Lower leg skin (tissue), 4 donors: Measurements from ENCODE around the gene STK10. TPM values are rescaled to one million over a fixed set of nuclear protein-coding genes. Genes with fewer than 3 reads are reported as not detected.
A peak's percentile ranks its signal among the peaks of the same experiment; 100 is the strongest.
"Not testable (repeated sequence)": the region's sequence is repeated elsewhere in the genome, so short reads cannot be mapped to it uniquely, and the experiment has no call there.

Experiments
- DNase-seq, 2 donors: peaks; one replicate each; pipeline ENCODE4 v3.0.0-alpha.2; 2019; ENCODE audit warnings: low spot score in 2 of 2
- H3K4me3 ChIP-seq: fragments of 200-600 bp; sonication (generic); 2 replicates; pipeline ENCODE4 v1.5.1; 2017; ENCODE audit warnings: mild to moderate bottlenecking, low read depth; ENCODE audit not compliant: poor library complexity, severe bottlenecking
- CTCF ChIP-seq, 3 donors: fragments of 450-650 bp; IDR thresholded peaks; one replicate each; pipeline ENCODE4 v1.5.1; 2016; ENCODE audit warnings: antibody characterized with exemption in 3 of 3, mild to moderate bottlenecking in 3 of 3, moderate library complexity in 2 of 3
- POLR2A ChIP-seq, 2 donors: fragments of 450-650 bp; IDR thresholded peaks; one replicate each; pipeline ENCODE4 v1.6.1; 2016 to 2017; ENCODE audit warnings: antibody characterized with exemption in 2 of 2, mild to moderate bottlenecking in 1 of 2, moderate library complexity in 1 of 2
- WGBS, 2 donors: methylation state at CpG; one replicate each; pipeline ENCODE4 v1.1.5; 2018; 5-methylcytosine and 5-hydroxymethylcytosine counted together
- intact Hi-C: fragments of 100-400 bp; cut with DNase I; formaldehyde crosslinking; loops from one replicate; pipeline ENCODE4 v1.15.0; 2023; ENCODE audit warnings: low total_unique reads
- total RNA-seq, 4 donors: library from RNA; depleted of rRNA; stranded (reverse); fragments of >200 nt; gene quantifications; one replicate each; pipeline ENCODE4 v1.1.0, GENCODE V29; 2016

STK10 gene
- total RNA-seq, 4 donors from 2014 or later, result 34.4 to 59.8 (median 40.7) TPM

GRCh38 chr5:172209714-172210113, 21.7 kb upstream of the STK10 start:
- TF ChIP-seq CTCF (IDR thresholded peaks at IDR 0.05), result no peak
- TF ChIP-seq POLR2A (IDR thresholded peaks at IDR 0.05), result no peak
- intact Hi-C loops, result no loop called here
- H3K4me3 ChIP-seq, result no peak overlapping the region
- 94 to 95% methylated on average over 2 of the region's 2 CpGs for WGBS, 2 donors
- no peak for DNase-seq

GRCh38 chr5:172207511-172207910, 19.5 kb upstream of the STK10 start:
- H3K4me3 ChIP-seq, result no peak overlapping the region
- intact Hi-C loops, result no loop called here
- DNase-seq, result no peak
- TF ChIP-seq POLR2A (IDR thresholded peaks at IDR 0.05), result no peak
- TF ChIP-seq CTCF (IDR thresholded peaks at IDR 0.05), result no peak
- 57 to 71% methylated on average over 3 of the region's 3 CpGs for WGBS, 2 donors

- 89 to 97% methylated on average over 11 of the region's 11 CpGs for WGBS, 2 donors
- H3K4me3 ChIP-seq, DNase-seq, intact Hi-C loops: not testable (repeated sequence)
These were observed 18.0 kb upstream of the STK10 start for GRCh38 chr5:172205984-172206383.

GRCh38 chr5:172200476-172200875, 12.5 kb upstream of the STK10 start:
- intact Hi-C loops, result no loop called here
- 85 to 89% methylated on average over 6 of the region's 6 CpGs for WGBS, 2 donors
- TF ChIP-seq POLR2A (IDR thresholded peaks at IDR 0.05) (no peak), CTCF (IDR thresholded peaks at IDR 0.05) (no peak)
- H3K4me3 ChIP-seq, result no peak overlapping the region
- DNase-seq, result no peak

- WGBS, 2 donors, result 77 to 86% methylated on average over 10 of the region's 10 CpGs
- no peak overlapping the region for H3K4me3 ChIP-seq
- DNase-seq, result no peak
- TF ChIP-seq CTCF (IDR thresholded peaks at IDR 0.05) (no peak), POLR2A (IDR thresholded peaks at IDR 0.05) (no peak)
- intact Hi-C loops, result no loop called here
These were observed 11.4 kb upstream of the STK10 start for GRCh38 chr5:172199446-172199845.

- WGBS, 2 donors, result 82 to 84% methylated on average over 4 of the region's 4 CpGs
- intact Hi-C loops, H3K4me3 ChIP-seq: not testable (repeated sequence)
- peak in 1 of 2 donors; percentile 28 for DNase-seq
These were observed 9.8 kb upstream of the STK10 start for GRCh38 chr5:172197775-172198174.

- intact Hi-C loops, result no loop called here
- no peak overlapping the region for H3K4me3 ChIP-seq
- 78 to 80% methylated on average over 6 of the region's 6 CpGs for WGBS, 2 donors
- TF ChIP-seq CTCF (IDR thresholded peaks at IDR 0.05), result no peak
- TF ChIP-seq POLR2A (IDR thresholded peaks at IDR 0.05), result no peak
- DNase-seq, result peak in 1 of 2 donors; percentile 28
These were observed 7.2 kb upstream of the STK10 start for GRCh38 chr5:172194985-172195774.
